GM19397 (cell line): ENCODE measurements around the gene ALCAM.

Source experiments
- ATAC-seq: cut with Tn5 transposase; IDR thresholded peaks from one replicate; pipeline ENCODE4 v1.9.1; 2021; ENCODE audit warnings: mild to moderate bottlenecking, moderate library complexity; ENCODE audit not compliant: unreplicated experiment

The ALCAM gene

GRCh38 chr3:105423397-105423796 is 56.7 kb downstream of the ALCAM start:
- ATAC-seq, result no peak

GRCh38 chr3:105424412-105425152 is 57.9 kb downstream of the ALCAM start:
- no peak for ATAC-seq

- ATAC-seq, result no peak
These were observed 58.4 kb downstream of the ALCAM start for GRCh38 chr3:105425153-105425502.

- no peak for ATAC-seq
These were observed 60.6 kb downstream of the ALCAM start for GRCh38 chr3:105427332-105427731.

- no peak for ATAC-seq
These were observed 62.5 kb downstream of the ALCAM start for GRCh38 chr3:105429034-105429762.

GRCh38 chr3:105430455-105430854 is 63.7 kb downstream of the ALCAM start:
- ATAC-seq, result no peak

GRCh38 chr3:105431200-105431599 is 64.5 kb downstream of the ALCAM start:
- ATAC-seq, result no peak

- ATAC-seq, result no peak
These were observed 68.6 kb downstream of the ALCAM start for GRCh38 chr3:105435277-105435676.

- ATAC-seq, result no peak
These were observed 70.0 kb downstream of the ALCAM start for GRCh38 chr3:105436687-105437086.

- ATAC-seq, result no peak
These were observed 73.4 kb downstream of the ALCAM start for GRCh38 chr3:105440113-105440512.

GRCh38 chr3:105444725-105445124 is 78.0 kb downstream of the ALCAM start:
- ATAC-seq, result no peak

- no peak for ATAC-seq
These were observed 81.8 kb downstream of the ALCAM start for GRCh38 chr3:105448338-105448982.

- no peak for ATAC-seq
These were observed 82.7 kb downstream of the ALCAM start for GRCh38 chr3:105449414-105449813.

- ATAC-seq, result no peak
These were observed 89.3 kb downstream of the ALCAM start for GRCh38 chr3:105456017-105456416.

GRCh38 chr3:105458518-105459215 is 92.0 kb downstream of the ALCAM start:
- no peak for ATAC-seq

- no peak for ATAC-seq
These were observed 93.0 kb downstream of the ALCAM start for GRCh38 chr3:105459566-105460290.

GRCh38 chr3:105463620-105464019 is 96.9 kb downstream of the ALCAM start:
- ATAC-seq, result no peak

- no peak for ATAC-seq
These were observed 98.6 kb downstream of the ALCAM start for GRCh38 chr3:105465251-105465853.

- no peak for ATAC-seq
These were observed 99.4 kb downstream of the ALCAM start for GRCh38 chr3:105466072-105466471.
